Bronchial smooth muscle cell (primary cell): ENCODE measurements around the gene HLA-DMA. TPM values are rescaled to one million over a fixed set of nuclear protein-coding genes. Genes with fewer than 3 reads are reported as not detected.

ENCODE experiments used
- total RNA-seq: library from RNA; depleted of rRNA; stranded (reverse); fragments of >200 nt; gene quantifications from 2 replicates; pipeline ENCODE4 v1.2.1, GENCODE V29; 2014

The HLA-DMA gene
- total RNA-seq = 4.6 and 5.3 TPM in 2 replicates

DNA sequence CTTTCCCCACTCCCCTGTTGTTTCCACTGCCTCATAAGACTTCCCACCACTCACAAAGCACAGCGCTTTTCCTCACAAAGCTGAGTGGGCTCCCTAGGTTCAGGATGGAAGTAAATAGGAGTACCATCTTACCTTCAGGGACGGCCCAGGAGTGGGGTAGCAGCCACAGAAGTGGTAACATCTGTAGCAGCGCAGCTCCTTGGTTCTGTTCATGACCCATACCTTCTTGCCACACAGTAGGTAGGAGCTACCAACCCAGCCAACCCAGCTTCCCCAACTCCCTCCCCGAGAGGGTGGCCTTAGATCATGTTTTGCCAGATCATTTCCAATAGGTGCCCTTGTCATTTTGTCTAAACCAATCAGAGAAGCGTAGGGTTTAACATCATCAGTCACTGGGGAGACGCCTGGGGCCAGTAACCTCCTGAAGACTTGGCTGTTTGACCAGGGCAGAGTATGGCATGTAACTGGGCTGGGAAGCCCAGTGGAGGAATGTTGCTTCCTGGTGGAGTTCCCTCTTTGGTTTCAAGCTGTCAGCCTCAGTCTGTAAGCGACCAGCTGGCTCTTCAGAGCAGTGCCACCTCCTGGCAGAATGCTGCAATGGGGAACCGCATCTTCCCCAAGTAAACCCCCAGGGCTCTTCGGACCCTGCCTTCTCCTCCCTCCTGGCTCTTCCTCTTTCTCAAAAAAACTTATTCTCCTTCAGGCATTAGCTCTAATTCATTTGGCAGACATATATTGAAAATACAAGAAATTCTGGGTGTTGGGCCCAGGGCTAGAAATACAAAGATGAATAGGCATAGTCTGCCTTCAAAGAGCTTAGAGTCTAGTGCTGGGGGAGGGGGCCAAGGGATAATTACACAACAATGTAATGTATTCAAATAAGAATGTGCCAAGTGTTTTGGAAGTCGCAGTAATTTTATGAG, at the start of gene HLA-DMA:
TSS of gene HLA-DMA (minus strand) at position 281 of the 923 bp plus-strand sequence. CDS start at position 220, 61 bp downstream.

DNA sequence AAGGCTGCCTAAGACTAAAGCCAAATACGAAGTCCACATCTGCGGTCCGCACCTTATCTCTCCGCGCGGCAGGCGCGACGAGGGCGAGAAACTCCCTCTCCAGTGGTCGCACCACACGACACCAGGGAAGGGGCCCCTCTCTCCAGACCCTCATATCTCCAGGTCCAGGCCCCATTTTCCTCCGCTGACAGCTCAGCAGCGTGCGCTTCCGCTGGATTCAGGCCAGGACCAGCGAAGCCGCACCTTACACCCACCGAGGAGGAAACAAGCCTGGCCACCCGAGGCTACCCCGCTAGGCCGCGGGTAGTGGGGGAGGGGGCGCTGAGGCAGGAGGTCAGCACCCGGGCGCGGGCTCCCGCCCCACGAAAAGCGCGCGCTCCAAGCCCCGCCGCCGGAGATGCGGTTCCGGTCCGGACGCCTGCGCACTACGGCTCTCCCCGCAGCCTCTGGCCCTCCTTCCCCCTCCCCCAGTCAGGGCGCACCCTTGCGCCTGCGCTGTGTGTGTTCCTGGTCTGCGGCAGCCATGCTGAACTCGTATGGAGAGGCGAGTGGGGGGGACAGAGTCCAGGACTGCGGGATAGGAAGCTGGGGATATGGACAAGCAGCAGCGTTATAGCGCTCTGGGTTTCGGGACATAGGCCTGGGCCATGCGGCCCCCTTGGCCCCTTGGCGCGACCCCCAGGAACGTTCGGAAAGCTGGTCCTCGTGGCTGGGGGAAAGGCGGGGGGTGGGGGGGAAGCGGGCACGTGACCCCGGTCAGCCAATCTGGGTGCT, 15.4 kb upstream of the HLA-DMA start, which contains the start of gene BRD2:
TSS of gene BRD2 (plus strand) at position 502 of the 774 bp plus-strand sequence. CDS start 4,305 bp downstream, outside the sequence.

GRCh38 chr6:32940656-32941213, 12.2 kb downstream of the HLA-DMA start, which contains the start of gene HLA-DMB:
TSS of gene HLA-DMB (minus strand) at chr6:32941028. CDS start at chr6:32940807, 221 bp downstream.

Other genes with a start within 250 kb of the HLA-DMA start
- not detected in 2 replicates for gene HLA-DQA2, start 211.7 kb downstream of the HLA-DMA start, total RNA-seq
- gene HLA-DQB2, start 189.6 kb downstream of the HLA-DMA start, total RNA-seq = not detected in 2 replicates
- 0.32 and 1.5 TPM in 2 replicates for gene HLA-DOB, start 136.1 kb downstream of the HLA-DMA start, total RNA-seq
- gene TAP2, start 114.4 kb downstream of the HLA-DMA start, total RNA-seq = 22.1 and 28.9 TPM in 2 replicates
- gene PSMB8, start 109.0 kb downstream of the HLA-DMA start, total RNA-seq = 71.3 and 74.7 TPM in 2 replicates
- 31.8 and 34.8 TPM in 2 replicates for gene TAP1, start 99.4 kb downstream of the HLA-DMA start, total RNA-seq
- gene PSMB9, start 98.9 kb downstream of the HLA-DMA start, total RNA-seq = 48.1 and 49.2 TPM in 2 replicates
- gene HLA-DMB, start 12.1 kb downstream of the HLA-DMA start, total RNA-seq = 0.09 and 0.79 TPM in 2 replicates
- gene BRD2, start 15.5 kb upstream of the HLA-DMA start, total RNA-seq = 43.8 and 55.0 TPM in 2 replicates
- gene HLA-DOA, start 56.5 kb upstream of the HLA-DMA start, total RNA-seq = under 0.01 TPM in 1 of 2 replicates, not detected in the other
- 2.4 TPM in 1 of 2 replicates, not detected in the other for gene HLA-DPA1, start 120.6 kb upstream of the HLA-DMA start, total RNA-seq
- 3.5 and 10.4 TPM in 2 replicates for gene HLA-DPB1, start 122.9 kb upstream of the HLA-DMA start, total RNA-seq
- gene COL11A2, start 239.4 kb upstream of the HLA-DMA start, total RNA-seq = 0.16 and 0.17 TPM in 2 replicates
- 25.2 and 26.4 TPM in 2 replicates for gene RXRB, start 247.6 kb upstream of the HLA-DMA start, total RNA-seq
- gene SLC39A7, start 247.8 kb upstream of the HLA-DMA start, total RNA-seq = 121 and 154 TPM in 2 replicates